Osteoblast (primary cell): ENCODE data around the gene CLSTN2. TPM values are rescaled to one million over a fixed set of nuclear protein-coding genes. Genes with fewer than 3 reads are reported as not detected.

Source experiments
- DNase-seq: peaks from one replicate; pipeline ENCODE4 v3.0.0; 2011; ENCODE audit warnings: low spot score, mixed read lengths; ENCODE audit not compliant: insufficient read length; ENCODE audit errors: missing footprints
- H2AFZ ChIP-seq: 2 replicates; pipeline ENCODE4 v1.6.0; 2011; ENCODE audit warnings: mild to moderate bottlenecking, low read length
- H3K27ac ChIP-seq: 2 replicates; pipeline ENCODE4 v1.5.1; 2011; ENCODE audit warnings: mild to moderate bottlenecking, low read depth, low read length, moderate library complexity
- H3K27me3 ChIP-seq: 2 replicates; pipeline ENCODE4 v1.6.0; 2012; ENCODE audit warnings: mild to moderate bottlenecking, control low read depth, inconsistent platforms, low read length, moderate library complexity; ENCODE audit not compliant: insufficient read depth
- H3K36me3 ChIP-seq: 2 replicates; pipeline ENCODE4 v1.5.1; 2011; ENCODE audit warnings: mild to moderate bottlenecking, low read length, control low read depth, moderate library complexity; ENCODE audit not compliant: insufficient read depth
- H3K4me1 ChIP-seq: 2 replicates; pipeline ENCODE4 v1.5.1; 2011; ENCODE audit warnings: mild to moderate bottlenecking, low read length, control low read depth, moderate library complexity; ENCODE audit not compliant: insufficient read depth
- H3K4me2 ChIP-seq: 2 replicates; pipeline ENCODE4 v1.6.0; 2011; ENCODE audit warnings: mild to moderate bottlenecking, low read length; ENCODE audit not compliant: insufficient read depth
- H3K4me3 ChIP-seq: fragments of 200-600 bp; sonication (generic); 3 replicates; pipeline ENCODE4 v1.5.1; 2012; ENCODE audit warnings: mild to moderate bottlenecking, low read length, inconsistent platforms; ENCODE audit not compliant: insufficient read depth
- H3K79me2 ChIP-seq: 2 replicates; pipeline ENCODE4 v1.6.0; 2012; ENCODE audit warnings: mild to moderate bottlenecking, low read length, control low read depth, inconsistent platforms; ENCODE audit not compliant: insufficient read depth
- H3K9me3 ChIP-seq: 2 replicates; pipeline ENCODE4 v1.5.1; 2011; ENCODE audit warnings: low read depth, low read length, control low read depth
- H4K20me1 ChIP-seq: 2 replicates; pipeline ENCODE4 v1.6.0; 2012; ENCODE audit warnings: mild to moderate bottlenecking, low read length, control low read depth; ENCODE audit not compliant: insufficient read depth
- total RNA-seq: library from RNA; depleted of rRNA; stranded (reverse); fragments of >200 nt; gene quantifications from 2 replicates; pipeline ENCODE4 v1.2.3, GENCODE V29; 2012
- TF ChIP-seq, protein P1 (sequence below): IDR thresholded peaks from 2 replicates; pipeline ENCODE4 v1.5.1; 2011; ENCODE audit warnings: mild to moderate bottlenecking, low read depth, low read length, moderate library complexity; ENCODE audit errors: extremely low read depth

The CLSTN2 gene
- total RNA-seq, 1 donor: under 0.01 TPM

DNA sequence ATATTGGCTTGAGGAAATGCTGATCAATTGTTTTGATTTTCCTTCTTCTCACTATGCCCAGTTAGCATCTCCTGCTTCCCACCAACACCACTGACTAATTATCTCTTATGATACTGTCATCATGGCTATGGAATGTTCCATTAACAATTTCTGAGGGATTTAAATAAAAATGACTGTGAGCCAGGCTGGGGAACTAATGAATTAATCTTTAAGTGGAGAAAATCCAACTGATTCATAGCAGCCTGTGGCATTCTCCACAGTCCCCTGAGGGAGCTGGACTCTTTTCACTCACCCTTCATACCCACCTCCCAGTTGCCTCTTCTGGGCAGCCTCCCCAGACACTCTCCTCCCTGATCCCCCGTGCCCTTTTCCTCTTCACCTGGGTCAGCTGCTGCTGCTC is 353.6 kb downstream of the CLSTN2 start:
- TF ChIP-seq, protein P1, sequence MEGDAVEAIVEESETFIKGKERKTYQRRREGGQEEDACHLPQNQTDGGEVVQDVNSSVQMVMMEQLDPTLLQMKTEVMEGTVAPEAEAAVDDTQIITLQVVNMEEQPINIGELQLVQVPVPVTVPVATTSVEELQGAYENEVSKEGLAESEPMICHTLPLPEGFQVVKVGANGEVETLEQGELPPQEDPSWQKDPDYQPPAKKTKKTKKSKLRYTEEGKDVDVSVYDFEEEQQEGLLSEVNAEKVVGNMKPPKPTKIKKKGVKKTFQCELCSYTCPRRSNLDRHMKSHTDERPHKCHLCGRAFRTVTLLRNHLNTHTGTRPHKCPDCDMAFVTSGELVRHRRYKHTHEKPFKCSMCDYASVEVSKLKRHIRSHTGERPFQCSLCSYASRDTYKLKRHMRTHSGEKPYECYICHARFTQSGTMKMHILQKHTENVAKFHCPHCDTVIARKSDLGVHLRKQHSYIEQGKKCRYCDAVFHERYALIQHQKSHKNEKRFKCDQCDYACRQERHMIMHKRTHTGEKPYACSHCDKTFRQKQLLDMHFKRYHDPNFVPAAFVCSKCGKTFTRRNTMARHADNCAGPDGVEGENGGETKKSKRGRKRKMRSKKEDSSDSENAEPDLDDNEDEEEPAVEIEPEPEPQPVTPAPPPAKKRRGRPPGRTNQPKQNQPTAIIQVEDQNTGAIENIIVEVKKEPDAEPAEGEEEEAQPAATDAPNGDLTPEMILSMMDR: no peak
- H3K4me3 ChIP-seq: no peak overlapping the region
- peaks cover 21% of the 10 kb centered on the region for H3K4me1 ChIP-seq

DNA sequence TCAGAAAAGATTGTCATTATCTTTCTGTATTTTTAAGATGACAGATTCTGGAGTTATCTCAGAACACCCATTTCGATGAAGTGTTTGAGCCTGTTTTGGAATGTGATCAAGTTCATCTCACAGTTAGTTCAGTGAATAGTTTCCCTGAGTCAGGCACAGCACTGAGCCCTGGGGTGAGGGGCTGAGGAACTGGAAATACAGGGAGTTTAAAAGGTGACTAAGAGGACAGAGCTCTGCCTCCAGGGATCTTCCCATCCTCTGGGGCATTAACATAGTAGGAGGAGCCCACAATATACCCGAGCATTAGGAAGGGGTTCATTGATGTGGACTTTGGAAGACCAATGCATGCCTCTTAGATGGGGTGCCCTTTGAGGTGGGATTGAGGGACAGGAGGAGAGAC is 355.1 kb downstream of the CLSTN2 start:
- no peaks in the 10 kb centered on the region for H4K20me1 ChIP-seq
- no peaks in the 10 kb centered on the region for H3K36me3 ChIP-seq
- H3K27ac ChIP-seq: no peak overlapping the region
- no peak overlapping the region for H3K4me3 ChIP-seq
- H2AFZ ChIP-seq: no peak overlapping the region
- no peak for DNase-seq
- H3K79me2 ChIP-seq: no peaks in the 10 kb centered on the region
- no peak overlapping the region for H3K4me2 ChIP-seq
- no peaks in the 10 kb centered on the region for H3K9me3 ChIP-seq
- peaks cover 21% of the 10 kb centered on the region for H3K4me1 ChIP-seq
- no peaks in the 10 kb centered on the region for H3K27me3 ChIP-seq
- TF ChIP-seq, protein P1: no peak

More for the DNA sequence above, 353.6 kb downstream of the CLSTN2 start:
- H3K36me3 ChIP-seq: no peaks in the 10 kb centered on the region
- H3K4me2 ChIP-seq: no peak overlapping the region
- no peaks in the 10 kb centered on the region for H4K20me1 ChIP-seq
- H3K79me2 ChIP-seq: no peaks in the 10 kb centered on the region
- DNase-seq: no peak
- no peak overlapping the region for H2AFZ ChIP-seq
- no peaks in the 10 kb centered on the region for H3K27me3 ChIP-seq
- H3K9me3 ChIP-seq: no peaks in the 10 kb centered on the region
- H3K27ac ChIP-seq: no peak overlapping the region

DNA sequence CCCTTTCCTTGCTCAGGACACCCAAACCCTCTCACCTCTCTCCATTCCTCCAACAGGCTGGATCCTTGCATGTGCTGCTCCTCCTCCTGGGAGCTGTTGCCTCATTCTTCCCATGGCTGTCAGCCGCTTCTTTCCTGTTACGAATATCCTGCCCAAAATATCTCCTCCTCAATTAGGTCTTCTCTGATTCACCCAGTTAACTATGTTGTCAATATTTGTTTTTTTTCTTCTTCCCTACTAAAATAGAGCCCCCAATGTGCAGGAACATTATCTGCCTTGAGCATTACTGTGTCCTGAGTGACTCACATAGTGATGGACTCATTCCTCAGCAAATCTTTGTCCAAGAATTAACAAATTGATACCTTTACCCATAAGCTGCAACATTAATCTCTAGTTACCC is 357.2 kb downstream of the CLSTN2 start:
- TF ChIP-seq, protein P1: no peak
- DNase-seq: no peak

DNA sequence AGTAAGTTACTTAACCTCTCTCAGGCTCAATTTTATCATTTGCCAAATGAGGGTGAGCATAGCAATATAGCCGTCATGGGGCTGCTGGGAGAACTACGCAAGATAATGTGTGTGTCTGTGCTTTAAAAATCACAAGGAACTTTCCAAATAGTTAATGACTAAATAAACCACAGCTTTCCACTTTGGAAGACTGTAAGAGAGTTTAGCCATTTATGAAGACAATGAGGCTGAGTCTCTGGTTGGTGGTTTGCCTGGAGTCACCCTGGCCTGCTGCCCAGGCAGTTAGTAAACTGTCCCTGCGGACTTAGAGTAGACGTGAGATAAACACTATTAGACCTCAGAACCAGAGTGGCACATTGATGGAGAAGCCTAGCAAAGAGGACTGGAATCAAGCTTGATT is 357.7 kb downstream of the CLSTN2 start:
- H4K20me1 ChIP-seq: no peaks in the 10 kb centered on the region

More for the DNA sequence above, 357.2 kb downstream of the CLSTN2 start:
- Histone ChIP-seq H2AFZ (no peak overlapping the region), H3K79me2 (no peaks in the 10 kb centered on the region), H3K27ac (peak overlapping the region; percentile 71), H4K20me1 (no peaks in the 10 kb centered on the region), H3K9me3 (no peaks in the 10 kb centered on the region), H3K4me2 (peak overlapping the region; percentile 41), H3K4me1 (peaks cover 21% of the 10 kb centered on the region), H3K4me3 (no peak overlapping the region), H3K36me3 (no peaks in the 10 kb centered on the region), H3K27me3 (no peaks in the 10 kb centered on the region)

More for the DNA sequence above, 357.7 kb downstream of the CLSTN2 start:
- no peak overlapping the region for H2AFZ ChIP-seq
- H3K4me3 ChIP-seq: no peak overlapping the region
- peaks cover 21% of the 10 kb centered on the region for H3K4me1 ChIP-seq
- no peaks in the 10 kb centered on the region for H3K36me3 ChIP-seq
- H3K27ac ChIP-seq: peak overlapping the region; percentile 71
- TF ChIP-seq, protein P1: no peak
- H3K4me2 ChIP-seq: peak overlapping the region; percentile 41
- H3K27me3 ChIP-seq: no peaks in the 10 kb centered on the region
- DNase-seq: no peak
- H3K79me2 ChIP-seq: no peaks in the 10 kb centered on the region
- no peaks in the 10 kb centered on the region for H3K9me3 ChIP-seq
